NCI-H2227 treated with DMSO at 0.1 percent for 48 hours (cell line): Measurements from ENCODE around the gene CLEC2B.
"Not testable (repeated sequence)": the region's sequence is repeated elsewhere in the genome, so short reads cannot be mapped to it uniquely, and the experiment has no call there.

Source experiments
- DNase-seq: peaks from one replicate; lab custom pipeline; 2025; lab: John Stamatoyannopoulos, UW

Gene CLEC2B

GRCh38 chr12:9869307-9870161 is at the start of gene CLEC2B:
Gene CLEC2B (minus strand): TSS chr12:9869354.
- no peak for DNase-seq

- DNase-seq: no peak
Observed at GRCh38 chr12:9911708-9912107, 42.6 kb upstream of the CLEC2B start.

DNA sequence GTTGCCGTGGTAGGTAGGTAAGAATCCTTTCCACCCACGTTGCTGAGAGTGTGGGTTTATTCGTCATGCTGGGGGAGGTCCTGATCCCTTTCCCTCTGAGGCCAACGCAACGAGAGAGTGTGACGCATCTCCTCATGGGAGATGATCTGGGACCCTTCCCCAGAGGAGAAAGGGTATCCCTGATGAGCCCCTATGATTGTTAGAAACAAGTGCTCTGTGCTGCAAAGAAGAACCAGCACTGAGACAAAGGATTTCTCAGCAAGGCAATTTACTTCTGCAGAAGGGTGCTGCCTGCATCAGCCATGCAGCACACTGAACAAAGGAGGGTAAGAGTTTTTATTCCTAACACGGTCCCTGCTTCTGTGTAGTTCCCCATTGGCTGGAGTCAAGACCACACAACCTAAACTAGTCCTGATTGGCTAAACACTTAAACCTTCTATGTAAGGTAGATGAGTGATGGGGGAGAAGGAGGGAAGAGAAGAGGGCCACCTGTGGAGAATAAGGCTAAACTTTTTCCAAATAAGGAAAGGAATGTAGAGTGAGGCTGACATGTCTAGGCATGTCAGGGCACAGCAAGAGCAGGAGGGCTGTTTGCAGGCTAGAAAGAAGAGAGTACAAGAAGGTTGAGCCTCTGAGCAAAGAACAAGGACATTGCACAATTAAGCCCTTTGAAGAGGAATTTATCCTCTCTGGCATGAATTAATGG is 41.7 kb upstream of the CLEC2B start:
- no peak for DNase-seq

DNA sequence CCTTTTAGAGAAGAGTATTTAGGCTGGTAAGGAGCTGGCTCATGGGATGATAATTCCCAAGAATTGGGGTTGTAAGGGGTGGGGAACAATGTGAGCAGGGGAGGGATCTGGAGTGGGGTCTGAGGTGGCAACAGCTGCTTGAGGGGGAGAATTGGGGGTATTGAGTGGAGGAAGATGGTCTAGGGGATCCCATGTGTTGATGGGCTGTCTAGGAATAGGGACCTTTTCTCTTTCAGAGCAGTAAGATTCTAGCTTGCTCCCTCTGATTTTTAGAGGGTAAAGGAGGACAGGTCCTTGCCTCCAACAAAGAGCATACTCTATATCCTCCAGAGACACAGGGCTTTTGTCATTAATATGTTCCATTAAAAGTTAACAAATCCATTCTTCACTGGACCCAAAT is 40.6 kb upstream of the CLEC2B start:
- DNase-seq: no peak

GRCh38 chr12:9908350-9908749 is 39.2 kb upstream of the CLEC2B start:
- no peak for DNase-seq

DNA sequence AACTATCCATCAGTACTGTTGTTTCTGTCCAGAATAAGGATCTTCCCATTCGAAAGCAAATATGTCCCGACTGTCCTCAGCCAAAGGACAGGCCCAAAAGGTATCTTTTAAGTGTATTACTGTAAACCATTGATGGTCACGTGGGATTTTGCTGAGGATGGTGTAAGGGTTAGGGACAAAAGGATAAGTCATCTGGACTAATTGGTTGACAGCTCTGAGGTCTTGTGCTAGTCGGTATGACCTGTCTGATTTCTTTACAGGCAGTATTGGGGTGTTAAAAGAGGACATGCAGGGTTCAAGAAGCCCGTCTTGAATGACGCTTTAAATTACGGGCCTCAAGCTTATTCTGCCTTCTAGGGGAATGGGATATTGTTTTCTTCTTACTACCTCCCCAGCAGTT is 38.6 kb upstream of the CLEC2B start:
- no peak for DNase-seq

GRCh38 chr12:9906873-9907272 is 37.7 kb upstream of the CLEC2B start:
- DNase-seq: no peak

- DNase-seq: no peak
Observed at GRCh38 chr12:9902539-9903228, 33.5 kb upstream of the CLEC2B start.

DNA sequence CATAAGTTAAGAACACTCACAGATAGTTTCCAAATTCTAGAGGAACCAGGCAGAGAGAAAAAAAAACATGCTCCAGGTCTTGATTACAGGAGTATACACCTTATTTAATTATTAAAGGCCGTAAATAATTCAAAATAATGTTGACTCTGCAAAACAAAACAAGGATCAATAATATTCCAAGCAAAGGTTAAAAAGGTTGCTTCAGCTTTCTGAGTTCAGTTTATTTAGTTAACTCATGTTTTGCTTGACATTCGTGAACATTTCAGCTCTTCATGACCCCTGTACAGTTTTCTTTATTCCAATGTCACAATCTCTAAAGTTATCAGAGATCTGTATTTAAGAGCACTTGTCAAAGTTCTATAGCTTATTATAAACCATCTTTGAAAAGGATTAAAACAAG is 31.8 kb upstream of the CLEC2B start:
- no peak for DNase-seq

DNA sequence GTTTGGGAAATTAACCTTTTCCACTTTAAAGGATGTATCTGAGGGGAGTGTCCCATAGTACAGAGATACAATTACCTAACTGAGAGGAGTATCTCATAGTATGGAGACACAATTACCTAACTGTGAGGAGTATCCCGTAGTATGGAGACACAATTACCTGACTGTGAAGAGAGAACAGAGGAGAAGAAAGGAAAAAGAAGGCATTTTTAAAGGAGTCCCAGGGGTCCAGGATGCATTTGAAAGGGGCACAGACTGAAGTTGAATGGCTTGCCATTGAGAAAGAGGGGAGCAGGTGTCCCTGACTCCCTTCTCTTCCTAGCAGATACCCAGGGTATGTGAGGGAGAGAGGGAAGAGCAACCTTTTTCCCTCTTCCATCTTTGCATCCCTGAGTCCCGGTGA is 30.1 kb upstream of the CLEC2B start:
- no peak for DNase-seq

- DNase-seq: no peak
Observed at GRCh38 chr12:9897535-9897934, 28.4 kb upstream of the CLEC2B start.

GRCh38 chr12:9895215-9895971 is 26.2 kb upstream of the CLEC2B start:
- DNase-seq: no peak

DNA sequence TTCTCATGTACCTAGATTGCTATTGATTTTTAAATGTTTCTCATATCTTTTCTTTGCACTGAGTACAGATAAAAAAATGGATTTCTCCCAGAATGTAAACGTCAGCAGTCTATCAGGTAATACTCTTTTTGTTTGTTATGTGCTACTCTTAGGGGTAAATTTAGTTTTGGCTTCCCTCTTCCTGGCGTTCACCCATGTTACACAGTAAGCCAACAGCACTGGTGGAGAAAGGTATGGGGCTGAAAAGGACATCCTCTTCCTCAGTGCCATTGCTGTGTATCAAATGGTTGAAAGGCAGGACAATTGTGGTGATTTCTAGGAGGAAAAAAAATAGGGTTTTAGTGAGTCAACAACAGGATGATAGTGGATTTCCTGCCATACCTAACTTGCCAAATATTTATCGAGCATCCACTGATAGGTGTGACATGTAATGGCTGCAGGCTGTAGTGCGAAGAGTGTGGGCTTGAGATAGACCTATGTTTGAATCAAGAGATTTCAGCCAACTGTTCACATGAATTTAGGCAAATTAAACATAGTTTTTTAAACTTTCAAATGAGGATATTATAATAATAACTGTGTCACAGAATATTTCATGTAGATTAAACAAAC is 19.6 kb upstream of the CLEC2B start:
- no peak for DNase-seq

DNA sequence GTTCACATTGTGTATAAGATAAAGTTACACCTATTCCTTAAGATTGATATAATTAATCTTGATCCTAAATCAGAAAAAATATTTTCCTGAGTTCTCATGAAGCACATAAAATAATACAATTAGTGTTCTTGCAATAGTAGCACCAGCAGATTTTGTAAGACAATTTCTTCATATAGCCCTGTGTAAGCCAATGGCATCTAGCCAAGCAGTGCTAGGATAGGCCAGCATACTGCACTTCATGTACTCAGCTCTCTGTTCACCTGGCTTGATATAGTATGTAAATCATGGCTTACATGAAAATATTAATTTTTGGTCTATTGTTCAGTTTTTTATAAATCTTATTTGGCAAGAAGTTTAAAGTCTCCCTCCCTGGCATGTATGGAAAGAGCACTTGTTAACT is 14.0 kb upstream of the CLEC2B start:
- no peak for DNase-seq

DNA sequence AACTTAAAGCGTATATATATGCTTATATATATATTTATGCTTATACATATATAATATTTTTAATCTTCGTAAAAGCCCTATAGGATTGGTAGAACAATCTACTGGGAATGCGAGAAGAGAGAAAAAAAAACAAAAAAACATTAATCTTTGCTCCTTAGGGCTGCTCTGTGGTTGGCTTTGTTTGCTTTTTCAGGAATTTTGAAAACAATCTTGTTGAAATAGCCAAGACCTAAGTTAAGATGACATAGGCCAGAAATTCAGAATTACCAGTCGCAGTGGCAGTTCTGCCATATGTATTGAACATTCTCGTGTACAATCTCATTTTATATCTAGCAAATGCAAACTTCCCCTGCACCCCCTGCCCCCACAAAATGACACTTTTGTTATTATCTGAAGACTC is 12.8 kb upstream of the CLEC2B start:
- no peak for DNase-seq

- no peak for DNase-seq
Observed at GRCh38 chr12:9881246-9881645, 12.1 kb upstream of the CLEC2B start, which contains the start of gene KLRF2. Gene KLRF2 (plus strand): TSS chr12:9881489. CDS start chr12:9881596, 107 bp downstream.

GRCh38 chr12:9880532-9881078 is 11.5 kb upstream of the CLEC2B start:
- no peak for DNase-seq

- DNase-seq: not testable (repeated sequence)
Observed at GRCh38 chr12:9876120-9876519, 7.0 kb upstream of the CLEC2B start.

DNA sequence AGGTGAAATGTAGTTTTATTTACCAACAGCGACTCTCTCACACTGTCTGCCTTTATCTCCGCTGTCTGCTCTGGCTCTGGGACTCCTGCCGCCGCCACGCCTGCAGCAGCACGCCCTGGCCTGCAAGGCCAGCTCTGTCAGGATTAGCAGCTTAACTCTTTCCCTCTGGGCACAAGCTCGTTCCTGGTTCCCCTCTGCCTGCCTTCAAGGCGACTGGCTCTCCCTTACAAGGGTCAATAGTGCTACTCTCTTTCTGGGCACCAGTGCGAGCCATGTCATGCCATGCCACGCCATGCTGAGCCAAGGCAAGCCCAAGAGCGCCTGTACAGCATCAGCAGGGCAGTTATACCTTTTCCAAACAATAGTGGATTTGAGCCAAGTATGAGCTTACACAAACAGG is 3.6 kb upstream of the CLEC2B start:
- DNase-seq: no peak

DNA sequence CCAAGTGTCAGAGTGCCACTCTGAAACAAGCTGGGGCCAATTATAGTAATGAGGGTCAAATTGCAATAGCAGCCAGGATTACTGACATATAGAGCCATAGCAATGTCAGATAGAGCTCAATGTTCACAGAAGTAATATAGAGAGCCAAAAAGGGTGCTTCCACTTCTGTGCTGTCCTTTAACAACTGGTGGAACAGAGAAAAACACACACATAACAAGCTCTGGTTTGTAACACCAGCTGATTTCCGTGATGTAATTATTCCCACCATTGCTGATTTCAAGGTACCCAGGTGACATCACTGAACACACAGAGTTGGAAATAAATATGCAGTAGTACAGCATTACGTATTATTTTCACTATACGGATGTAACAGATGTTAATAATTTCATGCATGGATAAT is 3.0 kb upstream of the CLEC2B start:
- DNase-seq: no peak

DNA sequence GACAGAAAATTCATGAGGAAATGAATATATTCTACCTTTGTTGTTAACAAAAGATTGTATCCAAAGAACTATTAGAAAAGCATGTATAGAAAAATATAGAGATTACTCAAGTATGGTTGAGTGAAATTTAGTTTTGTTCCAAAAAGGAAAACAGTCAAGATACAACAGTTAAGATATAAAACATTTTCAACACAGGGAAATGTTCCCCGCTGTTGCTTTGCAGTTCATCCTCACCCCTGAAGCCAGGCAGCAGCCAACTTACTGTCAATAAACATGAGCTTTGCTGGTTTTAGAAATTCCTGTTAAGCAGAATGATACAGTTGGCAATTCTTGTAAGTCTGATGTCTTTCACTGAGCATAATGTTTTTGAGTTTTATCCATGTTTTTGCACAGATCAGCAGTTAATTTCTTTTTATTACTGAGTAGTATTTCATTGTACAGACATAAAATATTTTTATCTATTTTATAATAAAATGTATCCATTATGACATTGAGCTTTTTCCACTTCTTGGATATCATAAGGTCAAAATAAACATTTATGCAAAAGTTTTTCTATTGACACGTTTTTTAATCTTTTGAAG is 1.2 kb upstream of the CLEC2B start:
- DNase-seq: no peak
